ENCODE data around the gene EIF1B. TPM values are rescaled to one million over a fixed set of nuclear protein-coding genes. Genes with fewer than 3 reads are reported as not detected.

EIF1B gene
- total RNA-seq, 1 donor, result 34.4 TPM

- no peak for DNase-seq (ENCODE audit: low read depth)
- H3K4me3 ChIP-seq (ENCODE audit: low read depth, low read length), result no peak overlapping the region
- no peak for TF ChIP-seq CTCF (IDR thresholded peaks at IDR 0.05; ENCODE audit: insufficient read depth, low read length)
These were observed 15.1 kb upstream of the EIF1B start for GRCh38 chr3:40294434-40294833.

- H3K4me3 ChIP-seq (ENCODE audit: low read depth, low read length), result no peak overlapping the region
- no peak for DNase-seq (ENCODE audit: low read depth)
- no peak for TF ChIP-seq CTCF (IDR thresholded peaks at IDR 0.05; ENCODE audit: insufficient read depth, low read length)
These were observed 11.4 kb upstream of the EIF1B start for GRCh38 chr3:40298075-40298474.

GRCh38 chr3:40299130-40299720 lies 10.3 kb upstream of the EIF1B start:
- no peak for DNase-seq (ENCODE audit: low read depth)
- H3K4me3 ChIP-seq (ENCODE audit: low read depth, low read length), result no peak overlapping the region
- no peak for TF ChIP-seq CTCF (IDR thresholded peaks at IDR 0.05; ENCODE audit: insufficient read depth, low read length)

GRCh38 chr3:40299721-40300335 lies 9.7 kb upstream of the EIF1B start:
- no peak for TF ChIP-seq CTCF (IDR thresholded peaks at IDR 0.05; ENCODE audit: insufficient read depth, low read length)
- peak; percentile 84 for DNase-seq (ENCODE audit: low read depth)
- H3K4me3 ChIP-seq (ENCODE audit: low read depth, low read length), result no peak overlapping the region

- TF ChIP-seq CTCF (IDR thresholded peaks at IDR 0.05; ENCODE audit: insufficient read depth, low read length), result no peak
- DNase-seq (ENCODE audit: low read depth), result peak; percentile 35
- H3K4me3 ChIP-seq (ENCODE audit: low read depth, low read length), result no peak overlapping the region
These were observed 6.7 kb upstream of the EIF1B start for GRCh38 chr3:40302784-40303183.

GRCh38 chr3:40304352-40304751 lies 5.2 kb upstream of the EIF1B start:
- DNase-seq (ENCODE audit: low read depth), result no peak
- no peak overlapping the region for H3K4me3 ChIP-seq (ENCODE audit: low read depth, low read length)
- no peak for TF ChIP-seq CTCF (IDR thresholded peaks at IDR 0.05; ENCODE audit: insufficient read depth, low read length)

GRCh38 chr3:40306336-40306735 lies 3.2 kb upstream of the EIF1B start:
- no peak for TF ChIP-seq CTCF (IDR thresholded peaks at IDR 0.05; ENCODE audit: insufficient read depth, low read length)
- DNase-seq (ENCODE audit: low read depth), result no peak
- no peak overlapping the region for H3K4me3 ChIP-seq (ENCODE audit: low read depth, low read length)

Data from fibroblast of the aortic adventitia (primary cell).